Common myeloid progenitor, CD34-positive (primary cell): ENCODE data around the gene GLG1.

Experiments
- CTCF ChIA-PET: fragments of 350-600 bp; sonication (Branson Sonifier 250); formaldehyde crosslinking; loops from one replicate; lab custom pipeline; 2021; ENCODE audit warnings: antibody characterized with exemption; lab: Charles Lee
- POLR2A ChIA-PET: fragments of 350-600 bp; sonication (Branson Sonifier 250); formaldehyde crosslinking; loops from one replicate; lab custom pipeline; 2021; ENCODE audit warnings: antibody characterized with exemption; lab: Charles Lee
- DNase-seq, 3 donors: peaks; one replicate each; pipeline versions ENCODE4 v3.0.0 to v3.0.0-alpha.2; 2013
- H3K27ac ChIP-seq, 2 experiments: 1 replicate in 1 of 2; 2 replicates in 1 of 2; pipeline ENCODE4 v1.7.0; 2013; ENCODE audit warnings: inconsistent platforms in 2 of 2, low read length in 2 of 2, mild to moderate bottlenecking in 2 of 2, low read depth in 1 of 2, moderate library complexity in 1 of 2; ENCODE audit not compliant: severe bottlenecking in 2 of 2, insufficient read depth in 1 of 2, poor library complexity in 1 of 2
- H3K27me3 ChIP-seq, 5 experiments: replicated peaks in 2 of 5; 1 replicate in 3 of 5; 2 replicates in 2 of 5; pipeline versions ENCODE4 v1.6.1 to v1.7.0; 2013; ENCODE audit warnings: low read length in 4 of 5, mild to moderate bottlenecking in 2 of 5, moderate library complexity in 2 of 5, inconsistent platforms in 1 of 5; ENCODE audit not compliant: insufficient read depth in 5 of 5, control insufficient read depth in 4 of 5
- H3K36me3 ChIP-seq, 4 experiments: 1 replicate in 2 of 4; 2 replicates in 2 of 4; pipeline versions ENCODE4 v1.6.1 to v1.7.0; 2013; ENCODE audit warnings: low read length in 3 of 4, control low read depth in 1 of 4, mild to moderate bottlenecking in 1 of 4; ENCODE audit not compliant: control insufficient read depth in 4 of 4, insufficient read depth in 4 of 4
- H3K4me1 ChIP-seq, 4 experiments: 1 replicate in 3 of 4; 2 replicates in 1 of 4; pipeline versions ENCODE4 v1.6.1 to v1.7.1; 2013; ENCODE audit warnings: low read length in 3 of 4, mild to moderate bottlenecking in 3 of 4, control low read depth in 1 of 4, inconsistent platforms in 1 of 4, moderate library complexity in 1 of 4; ENCODE audit not compliant: control insufficient read depth in 4 of 4, insufficient read depth in 4 of 4; ENCODE audit errors: control extremely low read depth in 1 of 4
- H3K4me3 ChIP-seq, 7 experiments: 1 replicate in 4 of 7; 2 replicates in 3 of 7; pipeline versions ENCODE4 v1.5.1 to v1.7.0; 2013; ENCODE audit warnings: mild to moderate bottlenecking in 7 of 7, low read length in 6 of 7, moderate library complexity in 6 of 7, inconsistent platforms in 2 of 7, low read depth in 2 of 7, control low read depth in 1 of 7; ENCODE audit not compliant: insufficient read depth in 4 of 7, control insufficient read depth in 1 of 7; ENCODE audit errors: extremely low read depth in 1 of 7
- H3K9me3 ChIP-seq, 5 experiments: 1 replicate in 4 of 5; 2 replicates in 1 of 5; pipeline versions ENCODE4 v1.6.1 to v1.7.1; 2013; ENCODE audit warnings: low read length in 4 of 5, mild to moderate bottlenecking in 2 of 5, inconsistent platforms in 1 of 5, low read depth in 1 of 5, moderate library complexity in 1 of 5; ENCODE audit not compliant: control insufficient read depth in 4 of 5, insufficient read depth in 2 of 5; ENCODE audit errors: control extremely low read depth in 1 of 5
- WGBS: methylation state at CpG from one replicate; pipeline ENCODE4 v1.1.5; 2013; ENCODE audit not compliant: insufficient coverage; 5-methylcytosine and 5-hydroxymethylcytosine counted together

Gene GLG1

GRCh38 chr16:74492976-74493375 lies 113.9 kb downstream of the GLG1 start:
- DNase-seq: no peak
- no peaks in the 10 kb centered on the region for H3K4me1 ChIP-seq
- no peaks in the 10 kb centered on the region for H3K27me3 ChIP-seq
- H3K27ac ChIP-seq: no peak overlapping the region
- H3K36me3 ChIP-seq: peaks cover 15 to 41% (median 21%) of the 10 kb centered on the region in 4 experiments
- CTCF ChIA-PET: no interaction called here
- H3K4me3 ChIP-seq: no peak overlapping the region
- 100% methylated on average over 9 of the region's 10 CpGs for WGBS
- POLR2A ChIA-PET: no interaction called here
- no peaks in the 10 kb centered on the region for H3K9me3 ChIP-seq

DNA sequence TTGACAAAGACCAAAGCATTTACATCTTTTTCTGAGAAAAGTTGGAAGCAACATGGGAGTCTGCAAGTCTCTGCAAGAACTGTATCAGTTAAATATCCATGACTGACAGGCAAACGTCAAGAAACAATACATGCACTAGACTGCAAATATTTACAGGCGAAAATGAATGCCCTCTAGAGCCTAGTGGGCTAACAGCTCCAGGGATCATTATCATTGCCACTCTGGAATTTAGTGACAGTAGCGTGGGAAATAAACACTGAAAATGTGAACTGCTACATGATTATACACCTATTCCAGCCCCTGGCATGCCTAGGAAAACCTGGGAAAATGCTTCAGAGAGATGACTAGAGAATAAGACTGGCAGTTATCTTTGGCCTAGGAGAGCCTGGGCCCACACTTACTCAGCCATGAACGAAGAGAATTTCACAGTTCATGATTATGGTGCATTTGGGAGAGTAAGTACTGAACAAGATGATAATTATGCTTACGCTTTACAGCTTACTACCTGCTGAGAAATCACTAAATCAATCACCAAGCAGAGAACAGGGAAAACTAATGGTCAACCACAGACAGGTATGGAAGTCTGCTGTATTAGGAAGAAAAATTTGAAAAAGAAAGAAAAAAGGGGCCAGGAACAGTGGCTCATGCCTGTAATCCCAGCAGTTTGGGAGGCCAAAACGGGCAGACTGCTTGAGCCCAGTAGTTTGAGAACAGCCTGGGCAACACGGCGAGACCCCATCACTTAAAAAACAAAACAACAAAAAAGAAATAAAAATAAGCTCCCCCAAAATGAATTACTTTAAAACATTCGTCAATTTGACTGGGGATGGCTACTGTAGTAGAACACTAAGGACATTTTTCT lies 119.0 kb downstream of the GLG1 start:
- ChIA-PET POLR2A (no interaction called here), CTCF (no interaction called here)
- WGBS: 100% methylated on average over 4 of the region's 9 CpGs
- no peak overlapping the region for H3K4me3 ChIP-seq
- no peaks in the 10 kb centered on the region for H3K27me3 ChIP-seq
- no peak overlapping the region for H3K27ac ChIP-seq
- no peak for DNase-seq
- H3K36me3 ChIP-seq: peaks cover 19 to 50% (median 29%) of the 10 kb centered on the region in 4 experiments
- H3K9me3 ChIP-seq: no peaks in the 10 kb centered on the region
- H3K4me1 ChIP-seq: no peaks in the 10 kb centered on the region

DNA sequence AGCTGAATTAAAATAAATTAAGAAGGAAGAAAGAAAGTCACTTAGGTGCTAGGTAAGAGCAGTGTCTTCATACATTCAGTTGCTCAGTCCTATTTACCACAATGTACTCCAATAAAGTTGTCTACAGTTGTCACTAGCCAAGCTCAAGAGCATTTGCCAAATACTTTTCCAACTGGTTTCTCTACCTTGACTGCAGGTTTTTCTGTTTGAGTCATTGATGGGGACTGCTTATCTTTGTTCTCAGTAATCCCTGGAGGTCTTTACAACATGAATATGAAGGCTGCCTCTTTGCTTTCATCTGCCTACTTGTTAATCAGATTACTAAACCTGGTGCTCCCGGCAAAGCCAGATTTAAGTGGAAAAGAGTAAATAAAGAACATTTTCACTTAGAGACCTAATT lies 121.0 kb downstream of the GLG1 start:
- DNase-seq: no peak
- no peaks in the 10 kb centered on the region for H3K27me3 ChIP-seq
- ChIA-PET POLR2A (interaction anchor here (0.5 kb wide), 1 partner anchor 14 kb away, joined by 5 read pairs; no protein-coding TSS in a partner anchor), CTCF (interaction anchor here (0.7 kb wide), 1 partner anchor 10 kb away, joined by 3 read pairs; no protein-coding TSS in a partner anchor)
- H3K36me3 ChIP-seq: peaks cover 17 to 36% (median 28%) of the 10 kb centered on the region in 4 experiments
- H3K27ac ChIP-seq: no peak overlapping the region
- no CpG with 5 or more reads among the region's 1 CpG for WGBS
- no peak overlapping the region for H3K4me3 ChIP-seq
- no peaks in the 10 kb centered on the region for H3K9me3 ChIP-seq
- H3K4me1 ChIP-seq: no peaks in the 10 kb centered on the region

- Histone ChIP-seq H3K4me1 (no peaks in the 10 kb centered on the region), H3K9me3 (no peaks in the 10 kb centered on the region), H3K27ac (no peak overlapping the region), H3K27me3 (no peaks in the 10 kb centered on the region), H3K36me3 (peaks cover 13 to 45% (median 30%) of the 10 kb centered on the region in 4 experiments), H3K4me3 (no peak overlapping the region)
- ChIA-PET POLR2A (no interaction called here), CTCF (no interaction called here)
- DNase-seq: no peak
- WGBS: 98% methylated on average over 4 of the region's 12 CpGs
Measured at GRCh38 chr16:74480150-74481029, 126.5 kb downstream of the GLG1 start.

DNA sequence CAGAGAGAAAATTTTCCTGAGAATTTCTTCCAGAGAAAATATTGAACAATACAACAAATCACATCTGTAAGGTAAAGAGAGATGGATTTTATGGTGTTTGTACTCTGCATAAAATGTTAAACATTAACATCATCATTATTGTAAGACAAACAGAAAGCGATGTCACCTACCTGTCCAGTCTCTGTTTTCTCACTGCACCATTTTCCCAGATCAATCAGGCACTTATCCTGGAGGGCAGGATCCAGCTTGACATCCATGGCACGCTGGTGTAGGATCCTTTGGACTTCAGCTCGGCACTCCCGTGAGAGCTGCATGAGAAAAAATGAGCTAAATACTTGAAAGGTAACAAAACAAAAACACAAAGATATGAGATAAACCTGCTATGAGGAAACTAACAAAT lies 129.7 kb downstream of the GLG1 start:
- Histone ChIP-seq H3K27me3 (no peaks in the 10 kb centered on the region), H3K27ac (no peak overlapping the region), H3K4me1 (no peaks in the 10 kb centered on the region), H3K4me3 (no peak overlapping the region), H3K9me3 (no peaks in the 10 kb centered on the region), H3K36me3 (peaks cover 18 to 50% (median 33%) of the 10 kb centered on the region in 4 experiments)
- no peak for DNase-seq
- 100% methylated on average over 1 of the region's 4 CpGs for WGBS
- ChIA-PET POLR2A (no interaction called here), CTCF (no interaction called here)

DNA sequence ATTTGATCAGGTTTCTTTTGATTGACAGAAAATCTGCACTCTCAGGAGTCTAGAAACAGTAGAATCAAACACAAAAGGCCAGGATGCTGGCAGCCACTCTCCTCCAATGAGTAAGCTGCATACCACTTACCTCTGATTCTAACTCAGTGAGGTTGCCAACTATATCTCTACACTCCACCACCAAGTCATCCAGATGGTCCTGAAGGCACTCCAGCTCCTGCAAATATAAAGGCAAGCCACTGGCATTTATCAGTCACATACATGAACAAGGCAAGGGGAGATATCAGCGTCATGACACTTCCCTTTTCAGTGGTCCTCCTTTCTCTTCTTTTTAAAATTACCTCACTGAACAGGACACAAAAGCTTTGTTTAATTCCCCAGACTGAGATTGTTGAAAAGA lies 132.5 kb downstream of the GLG1 start:
- CTCF ChIA-PET: interaction anchor here (1.0 to 1.7 kb wide), 4 partner anchors 9 to 150 kb away, joined by 3 read pairs; no protein-coding TSS in a partner anchor
- Histone ChIP-seq H3K4me3 (no peak overlapping the region), H3K27me3 (no peaks in the 10 kb centered on the region), H3K36me3 (peaks cover 20 to 62% (median 38%) of the 10 kb centered on the region in 4 experiments), H3K4me1 (no peaks in the 10 kb centered on the region), H3K27ac (no peak overlapping the region), H3K9me3 (no peaks in the 10 kb centered on the region)
- peak; percentile 14 to 54 (median 26) for DNase-seq
- POLR2A ChIA-PET: no interaction called here
- WGBS: no CpG with 5 or more reads among the region's 1 CpG
